Measurements from ENCODE around the gene NPS.

Gene NPS

DNA sequence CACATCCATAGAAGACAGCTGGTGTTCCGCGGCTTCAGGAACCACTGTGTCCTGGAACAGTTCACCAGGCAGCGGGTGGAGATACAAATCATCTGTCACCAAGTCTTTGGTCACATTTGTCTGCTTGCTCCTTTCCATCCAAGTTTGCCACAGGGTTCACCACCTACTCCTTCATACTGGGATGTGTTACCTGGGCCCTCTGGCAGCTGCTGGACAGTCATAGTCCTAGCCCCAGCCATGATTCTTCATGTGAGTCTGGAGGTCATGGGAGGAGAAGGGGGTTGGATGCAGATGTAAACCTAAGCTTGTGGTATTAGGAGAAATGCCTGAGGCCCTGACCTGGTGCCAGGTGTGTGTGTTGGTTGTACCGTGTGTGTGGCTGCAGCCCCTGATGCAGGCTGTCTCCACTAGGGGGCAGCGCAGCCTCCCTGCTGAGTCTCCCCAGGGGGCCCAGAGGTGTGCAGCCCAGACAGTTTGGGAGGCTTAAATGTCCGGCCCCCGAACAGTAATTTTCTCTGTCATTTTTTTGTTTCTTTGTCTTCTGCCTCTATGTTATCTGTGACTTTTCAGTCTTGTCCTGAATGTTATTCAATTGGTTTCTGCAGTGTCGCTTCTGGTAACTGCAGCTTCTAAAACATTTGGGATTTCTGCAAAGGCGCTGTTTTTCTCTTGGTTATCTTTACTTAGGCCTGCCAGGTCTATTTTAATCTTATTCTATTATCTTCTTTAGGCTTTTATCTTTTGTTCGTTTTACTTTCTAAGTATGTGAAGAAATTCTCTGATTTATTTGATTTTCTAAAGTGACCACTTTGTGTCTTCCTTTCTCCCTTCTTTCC lies 14.8 kb downstream of the NPS start:
- peak; percentile 11 for DNase-seq

- no peak for DNase-seq
These were observed 15.5 kb downstream of the NPS start for GRCh38 chr10:127564644-127565043.

DNA sequence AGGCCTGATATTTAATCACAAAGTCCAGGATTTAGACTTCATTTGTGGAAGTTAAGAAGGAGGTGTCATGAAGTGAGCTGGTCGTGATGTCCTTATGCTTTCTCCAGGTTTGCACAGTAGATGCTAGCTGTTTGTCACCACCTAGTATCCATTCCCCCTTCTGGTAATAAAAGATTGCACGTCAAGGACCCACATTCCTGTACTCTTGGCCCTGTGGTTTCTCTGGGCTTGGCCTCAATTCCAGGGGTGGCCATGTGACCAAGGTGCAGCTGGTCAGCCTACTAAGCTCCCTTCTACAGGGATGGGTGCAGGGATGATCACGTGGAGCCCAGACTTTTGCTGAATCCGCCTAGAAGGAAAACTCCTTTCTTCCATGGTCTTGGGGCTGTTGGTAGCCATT lies 16.5 kb downstream of the NPS start:
- no peak for DNase-seq

DNA sequence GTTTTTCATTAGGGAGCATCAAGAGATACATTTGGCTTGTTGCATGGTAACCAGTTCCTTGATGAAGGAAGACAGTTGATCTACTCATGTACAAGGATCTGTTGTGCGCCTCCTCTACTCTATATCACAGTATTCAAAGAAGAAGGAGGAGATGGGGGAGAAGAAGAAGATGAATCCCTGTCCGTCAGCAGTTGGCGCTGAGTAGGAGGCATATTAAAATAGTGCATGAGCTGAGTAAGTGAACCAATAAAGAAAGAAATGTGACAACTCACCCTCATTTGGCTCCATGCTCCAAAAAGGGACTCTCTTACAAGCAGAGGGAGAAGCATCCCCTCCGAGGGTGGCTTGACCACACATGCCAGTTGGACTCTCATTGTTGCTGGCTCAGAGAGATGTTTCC lies 20.1 kb downstream of the NPS start:
- no peak for DNase-seq

- no peak for DNase-seq
These were observed 20.9 kb downstream of the NPS start for GRCh38 chr10:127570036-127570435.

GRCh38 chr10:127571386-127571785 lies 22.3 kb downstream of the NPS start:
- no peak for DNase-seq

DNA sequence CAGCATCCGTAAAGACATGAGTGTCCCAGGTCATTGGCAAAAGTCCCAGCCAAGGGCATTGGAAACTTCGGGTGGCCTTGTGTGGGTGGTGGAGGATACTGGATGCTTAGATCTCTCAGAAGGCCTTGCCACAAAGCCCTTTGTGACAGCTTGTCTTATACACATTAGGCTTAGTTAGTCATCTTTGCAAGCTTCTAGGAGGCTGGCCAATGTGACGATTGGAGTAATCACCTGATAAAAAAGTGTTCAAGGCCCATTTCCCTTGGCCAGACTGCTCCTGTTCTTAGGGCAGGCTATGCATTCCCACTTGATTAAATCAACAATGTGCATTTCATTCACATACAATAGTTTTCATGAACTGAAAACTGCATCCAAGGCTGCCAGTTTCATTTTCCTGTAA lies 26.9 kb downstream of the NPS start:
- no peak for DNase-seq

- DNase-seq: no peak
These were observed 27.6 kb downstream of the NPS start for GRCh38 chr10:127576740-127577161.

GRCh38 chr10:127577376-127578258 lies 28.5 kb downstream of the NPS start:
- no peak for DNase-seq

GRCh38 chr10:127578259-127578960 lies 29.3 kb downstream of the NPS start:
- no peak for DNase-seq

- no peak for DNase-seq
These were observed 29.8 kb downstream of the NPS start for GRCh38 chr10:127578961-127579305.

GRCh38 chr10:127579640-127580039 lies 30.5 kb downstream of the NPS start:
- no peak for DNase-seq

- no peak for DNase-seq
These were observed 31.7 kb downstream of the NPS start for GRCh38 chr10:127580822-127581221.

DNA sequence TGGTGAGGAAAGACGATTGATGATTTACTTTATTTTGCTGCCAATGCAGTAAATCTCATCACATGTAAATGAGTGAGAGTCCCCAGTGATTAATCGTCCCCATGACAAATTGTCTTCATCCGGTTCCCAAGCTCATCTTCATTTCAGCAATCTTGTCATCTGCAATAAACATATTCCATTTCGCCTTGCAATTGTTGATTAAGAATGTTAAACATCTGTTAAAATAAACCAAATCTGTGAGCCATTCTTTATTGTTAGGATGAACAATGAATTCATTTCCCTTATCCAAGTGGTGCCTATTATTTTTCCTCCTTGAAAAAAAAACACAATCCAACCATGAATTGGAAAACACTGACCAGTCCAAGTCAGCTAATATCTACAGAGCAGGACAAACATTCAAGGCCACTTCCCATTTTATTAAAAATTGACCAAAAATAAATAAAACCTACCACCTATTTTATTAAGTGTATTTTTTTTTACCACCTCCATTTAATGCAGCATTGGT lies 36.5 kb downstream of the NPS start:
- DNase-seq: no peak

DNA sequence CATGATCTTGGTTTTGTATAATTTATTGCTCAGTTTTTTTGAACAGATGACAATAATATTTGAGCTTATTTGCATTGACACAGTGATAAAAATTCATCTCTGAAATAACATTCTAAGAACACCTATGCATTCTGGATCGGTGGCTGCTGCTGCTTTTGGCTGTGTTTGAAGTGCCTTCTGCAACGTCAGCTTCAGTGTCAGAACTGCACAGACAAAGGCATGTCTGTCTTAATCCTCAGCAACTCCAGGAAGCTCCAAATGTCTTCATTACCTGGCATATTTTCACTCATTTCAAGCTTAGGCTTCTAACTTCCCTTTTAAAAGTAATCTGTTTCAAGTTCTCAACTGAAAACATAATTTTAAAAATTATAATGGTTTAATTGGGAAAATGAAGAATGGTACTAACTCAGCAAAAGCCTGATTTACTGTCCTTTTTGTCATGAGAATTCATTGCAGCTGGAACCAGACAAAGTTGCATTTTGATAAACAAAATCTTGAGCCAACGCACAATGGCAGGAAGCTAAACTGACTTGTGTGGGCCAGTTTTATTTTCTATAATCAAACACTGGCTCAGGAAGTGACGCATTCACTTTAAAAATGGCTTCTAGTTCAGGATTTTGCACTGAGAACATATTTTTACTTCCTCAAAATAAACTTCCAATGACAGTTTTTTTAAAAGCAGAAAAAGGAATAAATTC lies 38.7 kb downstream of the NPS start:
- DNase-seq: no peak

GRCh38 chr10:127592586-127592985 lies 43.5 kb downstream of the NPS start:
- no peak for DNase-seq

DNA sequence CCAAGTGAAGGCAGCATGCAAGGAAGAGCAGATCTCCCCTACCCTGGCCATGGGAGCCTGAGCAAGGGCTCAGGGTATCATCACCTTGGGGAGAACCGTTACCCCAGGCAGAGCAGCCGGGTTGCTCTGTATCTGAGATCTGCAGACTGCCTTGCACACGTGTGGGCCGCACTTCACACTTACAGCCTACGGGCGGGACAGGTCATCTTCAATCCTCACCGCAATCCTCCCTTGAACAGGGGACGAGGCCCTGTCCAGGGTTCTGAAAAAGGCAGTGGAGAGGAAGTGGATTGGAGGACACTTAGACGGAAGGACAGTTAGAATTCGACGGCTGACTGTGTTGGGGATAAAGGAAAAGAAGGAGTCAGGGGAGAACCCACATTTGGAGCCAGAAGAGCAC lies 51.4 kb downstream of the NPS start:
- DNase-seq: no peak
